Activated CD4-positive, alpha-beta T cell treated with anti-CD3 and anti-CD28 coated beads for 36 hours (primary cell): ENCODE measurements around the gene PRPSAP1. TPM values are rescaled to one million over a fixed set of nuclear protein-coding genes. Genes with fewer than 3 reads are reported as not detected.

Experiments
- ATAC-seq: fragments of 200-7000 bp; cut with Tn5 transposase; one replicate; pipeline ENCODE4 v1.10.0; 2021; ENCODE audit warnings: mild to moderate bottlenecking, moderate library complexity
- CTCF ChIA-PET: fragments of 350-600 bp; sonication (Branson Sonifier 250); formaldehyde crosslinking; loops from one replicate; lab custom pipeline; 2021; ENCODE audit warnings: antibody characterized with exemption; lab: Charles Lee
- POLR2A ChIA-PET: fragments of 350-600 bp; sonication (Branson Sonifier 250); formaldehyde crosslinking; loops from one replicate; lab custom pipeline; 2021; ENCODE audit warnings: antibody characterized with exemption, inconsistent platforms; lab: Charles Lee
- DNase-seq: peaks from one replicate; pipeline ENCODE4 v3.0.0-alpha.2; 2020
- H3K27ac Mint-ChIP-seq: one replicate; pipeline ENCODE4 v1.8.0; 2021; ENCODE audit warnings: mixed read lengths
- H3K27me3 Mint-ChIP-seq: one replicate; pipeline ENCODE4 v1.8.0; 2021; ENCODE audit warnings: mixed read lengths
- H3K36me3 Mint-ChIP-seq: one replicate; pipeline ENCODE4 v1.8.0; 2021; ENCODE audit warnings: low read depth, mixed read lengths
- H3K4me1 Mint-ChIP-seq: one replicate; pipeline ENCODE4 v1.8.0; 2021; ENCODE audit warnings: mixed read lengths
- H3K4me3 Mint-ChIP-seq: one replicate; pipeline ENCODE4 v1.8.0; 2021; ENCODE audit warnings: mild to moderate bottlenecking, moderate library complexity, mixed read lengths
- H3K9me3 Mint-ChIP-seq: one replicate; pipeline ENCODE4 v1.8.0; 2021; ENCODE audit warnings: low read depth, mixed read lengths
- intact Hi-C, 2 experiments: fragments of 100-400 bp; cut with DNase I in 1 of 2; cut with micrococcal nuclease in 1 of 2; formaldehyde crosslinking; loops; one replicate each; pipeline versions ENCODE4 v1.14.2 to v1.15.1; 2022 to 2024; cut with DNase I, micrococcal nuclease
- total RNA-seq, 2 experiments: library from RNA; stranded (reverse); gene quantifications; one replicate each; pipeline ENCODE4 v1.2.3, GENCODE V29; 2021

Gene PRPSAP1
- total RNA-seq, 2 experiments from 2014 or later, result 26.7 to 34.9 TPM

DNA sequence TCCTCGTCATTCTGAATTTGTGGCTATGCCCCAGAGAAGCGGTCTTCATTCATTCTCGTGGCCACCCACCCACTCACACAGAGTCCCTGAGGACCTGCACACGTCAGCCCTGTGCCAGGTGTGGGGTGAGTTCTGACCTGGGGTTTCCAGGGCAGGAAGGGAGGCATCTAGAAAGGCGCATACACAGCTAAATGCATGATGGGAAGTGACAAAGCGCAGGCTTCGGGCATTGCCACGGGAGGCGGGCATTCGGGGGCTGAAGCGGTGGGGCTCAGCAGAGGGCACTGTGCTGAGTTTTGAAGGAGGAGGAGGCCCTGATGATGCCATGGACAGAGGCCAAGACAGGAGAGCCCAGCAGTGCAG is 77.7 kb downstream of the PRPSAP1 start:
- no peaks in the 10 kb centered on the region for H3K27me3 Mint-ChIP-seq
- no peak overlapping the region for H3K4me3 Mint-ChIP-seq
- ChIA-PET CTCF (interaction anchor here (0.9 to 2.2 kb wide), 5 partner anchors 12 to 150 kb away, joined by 3 to 11 read pairs (median 3); no protein-coding TSS in a partner anchor), POLR2A (interaction anchor here (0.6 to 1.4 kb wide), 2 partner anchors 20 to 96 kb away, joined by 3 to 5 read pairs; no protein-coding TSS in a partner anchor)
- peaks cover 10% of the 10 kb centered on the region for H3K36me3 Mint-ChIP-seq
- DNase-seq (peak; percentile 41), ATAC-seq (no peak)
- H3K4me1 Mint-ChIP-seq, result peaks cover 51% of the 10 kb centered on the region
- peak overlapping the region; percentile 48 for H3K27ac Mint-ChIP-seq
- no peaks in the 10 kb centered on the region for H3K9me3 Mint-ChIP-seq
- intact Hi-C loops, result loop anchor here in 1 of 2 experiments (10.0 kb wide), 1 partner anchor 371 kb away; the partner anchor contains the start of gene MRPL38

DNA sequence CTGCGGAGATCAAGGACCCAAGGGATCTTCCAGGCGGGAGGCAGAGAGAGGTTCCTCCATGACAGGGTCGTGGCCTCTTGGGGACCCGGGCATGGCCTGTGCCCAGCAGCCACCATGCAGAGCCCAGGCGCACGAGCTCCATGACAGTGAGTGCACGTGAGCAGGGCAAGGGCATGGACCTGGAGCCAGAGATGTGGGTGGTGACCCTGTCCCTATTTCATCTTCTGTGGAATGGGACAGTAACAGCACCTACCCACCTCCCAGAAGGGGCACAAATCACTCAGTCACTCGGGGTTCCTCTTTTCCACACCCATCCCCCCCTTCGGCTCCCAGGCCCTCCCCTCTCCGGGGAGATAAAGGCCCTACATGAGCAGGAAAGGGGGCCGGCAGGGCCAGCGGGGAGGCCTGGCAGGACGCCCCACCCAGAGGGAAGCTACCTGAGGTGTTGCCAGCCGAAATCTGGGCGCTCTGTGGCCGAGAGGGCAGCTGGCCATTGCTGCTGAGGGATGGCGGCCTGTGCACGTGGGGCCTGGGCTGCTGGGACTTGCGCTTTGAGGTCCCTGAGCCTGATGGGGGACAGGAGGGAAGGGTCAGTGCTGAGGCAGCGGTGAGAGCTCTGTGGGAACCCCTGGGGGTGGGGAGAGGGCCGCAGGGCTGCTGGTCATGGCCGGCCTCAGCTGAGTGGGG is 78.2 kb downstream of the PRPSAP1 start:
- intact Hi-C loops, result loop anchor here in 1 of 2 experiments (10.0 kb wide), 1 partner anchor 371 kb away; the partner anchor contains the start of gene MRPL38
- peaks cover 55% of the 10 kb centered on the region for H3K4me1 Mint-ChIP-seq

DNA sequence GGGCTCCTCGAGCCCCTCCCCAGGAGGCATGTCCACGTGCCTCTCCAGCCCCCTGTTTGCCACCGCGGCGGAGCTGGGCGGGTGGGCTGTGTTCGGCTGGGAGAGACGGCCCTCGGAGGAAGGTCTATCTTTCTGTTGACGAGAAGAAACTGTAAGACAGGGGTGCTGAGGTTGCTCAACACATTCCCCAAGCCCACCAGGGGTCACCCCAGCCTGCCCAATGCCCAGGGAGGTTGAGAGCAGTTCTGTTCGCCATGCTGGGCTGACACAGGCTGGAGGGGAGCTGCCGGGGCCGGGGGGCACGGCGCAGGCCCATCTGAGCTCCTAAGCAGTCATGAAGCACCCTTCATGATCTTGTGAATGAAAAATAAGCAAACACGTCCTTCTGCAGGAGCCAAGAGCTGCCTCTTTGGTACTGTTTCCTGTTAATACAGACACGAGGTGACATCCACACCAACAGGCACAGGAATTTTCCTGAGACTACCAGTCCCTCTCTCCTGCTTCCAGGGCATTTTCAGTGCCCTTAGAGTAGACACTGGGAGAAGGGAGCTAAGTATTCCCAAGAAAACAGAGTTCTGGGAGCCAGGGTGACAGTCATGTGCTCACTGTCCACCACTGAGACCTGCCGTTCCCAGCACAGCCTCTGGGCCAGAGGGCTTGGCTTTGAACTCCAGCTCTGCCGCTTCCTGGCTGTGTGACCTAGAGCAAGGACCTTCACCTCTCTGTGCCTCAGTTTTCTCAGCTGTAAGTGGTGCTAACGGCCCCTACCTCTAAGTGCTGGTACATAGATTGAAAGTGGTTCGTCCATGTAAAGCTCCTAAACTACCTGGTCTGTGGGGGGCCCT is 79.4 kb downstream of the PRPSAP1 start:
- Mint-ChIP-seq H3K4me1 (peaks cover 64% of the 10 kb centered on the region), H3K27me3 (no peaks in the 10 kb centered on the region)
- peak; percentile 31 for DNase-seq

More for the DNA sequence above, 78.2 kb downstream of the PRPSAP1 start:
- DNase-seq (peak; percentile 25), ATAC-seq (no peak)
- Mint-ChIP-seq H3K27me3 (no peaks in the 10 kb centered on the region), H3K9me3 (no peaks in the 10 kb centered on the region), H3K4me3 (no peak overlapping the region), H3K27ac (no peak overlapping the region), H3K36me3 (peaks cover 14% of the 10 kb centered on the region)
- ChIA-PET CTCF (interaction anchor here (0.7 to 2.2 kb wide), 10 partner anchors 11 to 154 kb away, joined by 3 to 11 read pairs (median 4); no protein-coding TSS in a partner anchor), POLR2A (interaction anchor here (0.6 to 1.5 kb wide), 4 partner anchors 19 to 154 kb away, joined by 3 to 6 read pairs (median 4); no protein-coding TSS in a partner anchor)

GRCh38 chr17:76273445-76274111 is 80.1 kb downstream of the PRPSAP1 start:
- ChIA-PET CTCF (interaction anchor here (0.7 to 3.4 kb wide), 10 partner anchors 22 to 168 kb away, joined by 3 to 13 read pairs (median 4); no protein-coding TSS in a partner anchor), POLR2A (interaction anchor here (0.8 to 3.9 kb wide), 9 partner anchors 9 to 152 kb away, joined by 3 to 29 read pairs (median 5); no protein-coding TSS in a partner anchor)
- ATAC-seq (no peak), DNase-seq (peak; percentile 40)
- intact Hi-C loops, result loop anchor here (2.0 to 10.0 kb wide), 3 partner anchors 27 to 495 kb away; partner anchors contain the start of gene MRPL38 (in 1 of the 2)
- Mint-ChIP-seq H3K4me3 (peak overlapping the region; percentile 96), H3K9me3 (no peaks in the 10 kb centered on the region), H3K4me1 (peaks cover 70% of the 10 kb centered on the region), H3K27ac (peak overlapping the region; percentile 98), H3K36me3 (peaks cover 30% of the 10 kb centered on the region), H3K27me3 (no peaks in the 10 kb centered on the region)

More for the DNA sequence above, 79.4 kb downstream of the PRPSAP1 start:
- intact Hi-C loops, result loop anchor here in 1 of 2 experiments (10.0 kb wide), 1 partner anchor 370 kb away; the partner anchor contains the start of gene MRPL38
- ATAC-seq, result no peak
- peak overlapping the region; percentile 98 for H3K27ac Mint-ChIP-seq
- POLR2A ChIA-PET, result interaction anchor here (0.6 to 3.9 kb wide), 10 partner anchors 10 to 179 kb away, joined by 3 to 29 read pairs (median 4); no protein-coding TSS in a partner anchor
- H3K9me3 Mint-ChIP-seq, result no peaks in the 10 kb centered on the region
- peak overlapping the region; percentile 10 for H3K4me3 Mint-ChIP-seq
- peaks cover 22% of the 10 kb centered on the region for H3K36me3 Mint-ChIP-seq
- CTCF ChIA-PET, result interaction anchor here (0.7 to 3.4 kb wide), 11 partner anchors 30 to 168 kb away, joined by 3 to 13 read pairs (median 4); no protein-coding TSS in a partner anchor

DNA sequence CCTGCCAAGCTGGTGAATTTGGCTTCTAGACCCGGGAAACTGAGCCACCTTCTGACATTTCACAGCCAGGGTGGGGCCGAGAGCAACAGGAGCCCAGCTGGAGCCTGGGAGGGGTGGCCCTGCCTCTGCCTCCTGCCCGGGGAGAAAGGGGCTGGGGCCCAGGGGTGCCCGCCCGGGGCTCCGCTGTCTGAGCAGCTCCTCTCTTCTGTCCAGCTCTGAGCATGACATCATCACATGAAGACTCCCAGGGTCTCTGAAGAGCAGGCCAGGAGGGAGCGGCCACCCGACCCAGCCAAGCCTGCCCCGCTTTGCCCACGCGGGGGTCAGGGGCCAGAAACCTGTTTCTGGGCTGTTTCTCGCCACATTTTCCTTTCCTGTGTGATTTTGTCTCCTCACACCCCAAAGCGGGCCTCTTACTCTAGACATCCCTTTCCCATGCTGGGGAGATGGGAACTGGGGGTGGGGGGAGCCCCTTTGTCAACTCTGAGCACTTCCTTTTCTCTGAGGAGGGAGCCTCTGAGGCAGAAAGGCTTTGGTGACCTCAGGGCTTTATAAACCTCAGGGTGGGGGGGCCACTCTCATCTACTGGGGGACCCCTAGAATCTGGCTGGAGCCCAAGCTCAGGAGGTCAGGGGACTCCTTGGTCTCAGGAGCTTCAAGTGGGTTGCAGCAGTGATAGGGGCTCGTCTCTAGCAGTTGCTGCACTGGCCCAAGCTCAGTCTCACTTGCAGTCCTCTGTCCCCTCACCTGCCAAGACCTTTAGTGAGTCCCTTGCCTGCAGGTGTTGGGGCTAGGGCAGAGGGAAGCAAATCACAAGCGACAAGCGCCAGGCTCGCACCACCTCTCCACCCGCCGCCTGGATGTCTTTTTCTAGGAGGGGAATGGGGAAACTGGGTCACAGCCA is 80.9 kb downstream of the PRPSAP1 start:
- CTCF ChIA-PET, result interaction anchor here (0.5 to 3.4 kb wide), 16 partner anchors 8 to 1109 kb away, joined by 3 to 13 read pairs (median 3); no protein-coding TSS in a partner anchor
- ATAC-seq, result peak; percentile 46
- POLR2A ChIA-PET, result interaction anchor here (0.7 to 3.9 kb wide), 14 partner anchors 8 to 241 kb away, joined by 3 to 29 read pairs (median 6); partner anchors contain the start of gene EXOC7
- Mint-ChIP-seq H3K4me1 (peaks cover 74% of the 10 kb centered on the region), H3K36me3 (peaks cover 38% of the 10 kb centered on the region), H3K27ac (peak overlapping the region; percentile 98), H3K9me3 (no peaks in the 10 kb centered on the region), H3K4me3 (peak overlapping the region; percentile 96), H3K27me3 (no peaks in the 10 kb centered on the region)
- intact Hi-C loops, result loop anchor here (1.0 to 10.0 kb wide), 11 partner anchors 8 to 494 kb away; partner anchors contain the start of genes FOXJ1 (in 1 of the 2), MRPL38 (in 1 of the 2) and RNF157 (in 1 of the 2)
- DNase-seq, result peak; percentile 88

DNA sequence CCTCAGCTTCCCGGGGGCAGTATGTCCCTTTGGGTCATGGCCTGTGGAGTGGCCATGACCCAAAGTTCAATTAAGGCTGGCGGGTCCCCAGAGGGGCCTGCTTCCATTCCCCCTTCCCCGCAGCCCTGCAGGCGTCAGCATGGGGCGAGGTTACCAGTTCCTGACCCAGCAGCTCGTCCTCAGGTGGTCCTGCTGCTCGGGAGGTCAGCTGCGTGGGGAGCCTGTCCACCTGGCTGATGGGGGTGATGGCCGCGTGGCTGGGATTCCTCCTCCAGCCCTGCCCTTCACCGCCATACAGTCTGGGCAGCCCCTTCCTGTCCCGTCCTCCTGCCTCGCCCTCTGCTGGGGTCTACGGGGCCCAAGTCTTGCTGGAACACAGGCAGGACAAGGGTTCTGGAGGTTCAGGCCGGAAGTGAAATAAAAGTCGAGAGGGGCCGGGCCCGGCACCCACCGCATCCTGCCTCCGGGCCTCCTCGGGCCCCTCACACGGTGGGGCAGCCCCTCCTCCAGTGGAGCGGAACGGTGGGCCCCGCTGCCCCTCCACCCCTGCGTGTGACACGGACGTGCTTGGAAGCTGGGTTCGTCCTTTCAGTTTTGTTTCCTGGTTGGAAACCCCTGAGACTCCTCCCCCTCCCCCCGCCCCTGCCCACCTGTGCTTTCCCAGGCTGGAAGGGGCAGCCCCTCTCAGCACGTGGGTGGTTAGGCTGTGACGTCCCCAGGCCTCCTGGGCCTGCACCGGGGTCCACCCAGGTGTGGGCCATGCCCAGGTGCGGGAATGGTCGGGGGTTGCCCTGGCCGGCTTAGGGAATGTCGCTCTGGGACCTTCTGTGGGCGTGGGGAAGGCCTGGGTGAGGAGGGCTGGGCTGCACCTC is 81.8 kb downstream of the PRPSAP1 start:
- Mint-ChIP-seq H3K9me3 (no peaks in the 10 kb centered on the region), H3K36me3 (peaks cover 47% of the 10 kb centered on the region), H3K27ac (peak overlapping the region; percentile 98), H3K4me3 (peak overlapping the region; percentile 96), H3K4me1 (peaks cover 70% of the 10 kb centered on the region), H3K27me3 (no peaks in the 10 kb centered on the region)
- ChIA-PET CTCF (interaction anchor here (0.6 to 3.4 kb wide), 12 partner anchors 7 to 1110 kb away, joined by 3 to 13 read pairs (median 3); no protein-coding TSS in a partner anchor), POLR2A (interaction anchor here (0.7 to 3.9 kb wide), 21 partner anchors 8 to 285 kb away, joined by 3 to 29 read pairs (median 5); partner anchors contain the start of gene EXOC7)
- intact Hi-C loops, result loop anchor here (1.0 to 10.0 kb wide), 11 partner anchors 8 to 493 kb away; partner anchors contain the start of genes FOXJ1 (in 1 of the 2), MRPL38 (in 1 of the 2) and RNF157 (in 1 of the 2)
- ATAC-seq (peak; percentile 57), DNase-seq (peak; percentile 95)

GRCh38 chr17:76270770-76271668 is 82.7 kb downstream of the PRPSAP1 start:
- H3K27me3 Mint-ChIP-seq, result no peaks in the 10 kb centered on the region
- CTCF ChIA-PET, result interaction anchor here (0.6 to 3.4 kb wide), 7 partner anchors 28 to 149 kb away, joined by 3 to 13 read pairs (median 4); no protein-coding TSS in a partner anchor
- peak overlapping the region; percentile 96 for H3K4me3 Mint-ChIP-seq
- DNase-seq, result peak; percentile 65
- intact Hi-C loops, result loop anchor here in 1 of 2 experiments (10.0 kb wide), 1 partner anchor 366 kb away; the partner anchor contains the start of gene MRPL38
- H3K27ac Mint-ChIP-seq, result peak overlapping the region; percentile 98
- H3K4me1 Mint-ChIP-seq, result peaks cover 62% of the 10 kb centered on the region
- ATAC-seq, result no peak
- POLR2A ChIA-PET, result interaction anchor here (0.6 to 3.9 kb wide), 15 partner anchors 10 to 286 kb away, joined by 3 to 29 read pairs (median 4); partner anchors contain the start of gene EXOC7
- no peaks in the 10 kb centered on the region for H3K9me3 Mint-ChIP-seq
- peaks cover 56% of the 10 kb centered on the region for H3K36me3 Mint-ChIP-seq
